Neural cell (in vitro differentiated cells): ENCODE measurements around the gene ICAM3. TPM values are rescaled to one million over a fixed set of nuclear protein-coding genes. Genes with fewer than 3 reads are reported as not detected.
A peak's percentile ranks its signal among the peaks of the same experiment; 100 is the strongest.

Experiments
- H2AFZ ChIP-seq: fragments of 200-600, 300-800 bp; sonication (generic), shearing (Covaris generic); 2 replicates; pipeline ENCODE4 v1.6.0; 2014; ENCODE audit warnings: low read depth, mild to moderate bottlenecking, antibody characterized with exemption, low read length, moderate library complexity
- H3F3A ChIP-seq: fragments of 200-600 bp; shearing (Covaris generic); 2 replicates; pipeline ENCODE4 v1.6.1; 2016; ENCODE audit warnings: mild to moderate bottlenecking, moderate library complexity, mixed read lengths, antibody characterized with exemption, low read length; ENCODE audit not compliant: insufficient read depth, poor library complexity, severe bottlenecking
- H3K27ac ChIP-seq: fragments of 200-600, 300-800 bp; sonication (generic), shearing (Covaris generic); 2 replicates; pipeline ENCODE4 v1.5.1; 2014; ENCODE audit warnings: mild to moderate bottlenecking, low read length, moderate library complexity
- H3K27me3 ChIP-seq: fragments of 300-800, 200-600 bp; sonication (generic), shearing (Covaris generic); 2 replicates; pipeline ENCODE4 v1.6.0; 2014; ENCODE audit warnings: mild to moderate bottlenecking, low read depth, low read length, moderate library complexity; ENCODE audit not compliant: insufficient read depth
- H3K36me3 ChIP-seq: fragments of 300-800, 200-600 bp; sonication (generic), shearing (Covaris generic); 2 replicates; pipeline ENCODE4 v1.5.1; 2014; ENCODE audit warnings: mild to moderate bottlenecking, antibody characterized with exemption, low read length, moderate library complexity; ENCODE audit not compliant: insufficient read depth
- H3K4me2 ChIP-seq: fragments of 300-800, 200-600 bp; sonication (generic), shearing (Covaris generic); 2 replicates; pipeline ENCODE4 v1.6.0; 2014; ENCODE audit warnings: mild to moderate bottlenecking, low read length
- H3K4me3 ChIP-seq: fragments of 300-800, 200-600 bp; sonication (generic), shearing (Covaris generic); 2 replicates; pipeline ENCODE4 v1.5.1; 2014; ENCODE audit warnings: mild to moderate bottlenecking, low read length, moderate library complexity
- H3K79me2 ChIP-seq: fragments of 200-600 bp; shearing (Covaris generic); replicated peaks from 2 replicates; pipeline ENCODE4 v1.6.0; 2014; ENCODE audit warnings: mild to moderate bottlenecking, low read length, moderate library complexity; ENCODE audit not compliant: insufficient read depth
- H3K9ac ChIP-seq: fragments of 300-800, 200-600 bp; sonication (generic), shearing (Covaris generic); 2 replicates; pipeline ENCODE4 v1.6.1; 2016; ENCODE audit warnings: mild to moderate bottlenecking, low read length, mixed read lengths
- H3K9me2 ChIP-seq: fragments of 200-600 bp; shearing (Covaris generic); 2 replicates; pipeline ENCODE4 v1.6.1; 2016; ENCODE audit warnings: mild to moderate bottlenecking, low read length, mixed read lengths; ENCODE audit not compliant: insufficient read depth
- H3K9me3 ChIP-seq: fragments of 200-600, 300-800 bp; sonication (generic), shearing (Covaris generic); 2 replicates; pipeline ENCODE4 v1.6.1; 2016; ENCODE audit warnings: mild to moderate bottlenecking, mixed run types, low read length, moderate library complexity, mixed read lengths
- H4K20me1 ChIP-seq: fragments of 200-600 bp; shearing (Covaris generic); 2 replicates; pipeline ENCODE4 v1.6.1; 2016; ENCODE audit warnings: mild to moderate bottlenecking, mixed run types; ENCODE audit not compliant: insufficient read depth
- CTCF ChIP-seq: fragments of 450-650 bp; IDR thresholded peaks from 2 replicates; pipeline ENCODE4 v1.5.1; 2014; ENCODE audit warnings: antibody characterized with exemption, mild to moderate bottlenecking, moderate library complexity; ENCODE audit not compliant: poor library complexity, severe bottlenecking
- EP300 ChIP-seq: fragments of 450-650 bp; conservative IDR thresholded peaks from 2 replicates; pipeline ENCODE4 v1.6.1; 2014; ENCODE audit warnings: antibody characterized with exemption, mild to moderate bottlenecking, moderate library complexity; ENCODE audit not compliant: poor library complexity, severe bottlenecking
- EZH2 ChIP-seq: fragments of 200-600, 300-800 bp; shearing (Covaris generic), sonication (generic); IDR thresholded peaks from 2 replicates; pipeline ENCODE4 v1.6.1; 2014; ENCODE audit warnings: antibody characterized with exemption, low read length, borderline replicate concordance, mild to moderate bottlenecking; ENCODE audit not compliant: insufficient read depth, poor library complexity, severe bottlenecking
- MXI1 ChIP-seq: fragments of 450-650 bp; conservative IDR thresholded peaks from 2 replicates; pipeline ENCODE4 v1.6.1; 2014; ENCODE audit warnings: antibody characterized with exemption, mild to moderate bottlenecking; ENCODE audit not compliant: poor library complexity, severe bottlenecking
- POLR2AphosphoS5 ChIP-seq: IDR thresholded peaks from 2 replicates; pipeline ENCODE4 v1.6.1; 2012
- RAD21 ChIP-seq: fragments of 450-650 bp; conservative IDR thresholded peaks from 2 replicates; pipeline ENCODE4 v1.6.1; 2014; ENCODE audit warnings: antibody characterized with exemption, mild to moderate bottlenecking, moderate library complexity
- SMC3 ChIP-seq: fragments of 450-650 bp; conservative IDR thresholded peaks from 2 replicates; pipeline ENCODE4 v1.6.1; 2014; ENCODE audit warnings: antibody characterized with exemption, mild to moderate bottlenecking, moderate library complexity; ENCODE audit not compliant: poor library complexity
- TAF1 ChIP-seq: IDR thresholded peaks from 2 replicates; pipeline ENCODE4 v1.6.1; 2012; ENCODE audit warnings: low read depth
- polyA plus RNA-seq: library from polyadenylated mRNA; depleted of rRNA; stranded (reverse); fragments of >200 nt; gene quantifications from 2 replicates; pipeline ENCODE4 v1.2.3, GENCODE V29; 2014

Gene ICAM3
- polyA plus RNA-seq, 1 donor from 2014 or later = 0.53 TPM

GRCh38 chr19:10290357-10290875 is 49.0 kb downstream of the ICAM3 start:
- Histone ChIP-seq H3K9ac (peak overlapping the region; percentile 36), H3K27me3 (peaks cover 100% of the 10 kb centered on the region), H4K20me1 (no peaks in the 10 kb centered on the region), H3F3A (no peaks in the 10 kb centered on the region), H3K9me3 (no peaks in the 10 kb centered on the region), H3K4me3 (peak overlapping the region; percentile 66), H3K79me2 (no peaks in the 10 kb centered on the region), H3K9me2 (no peaks in the 10 kb centered on the region), H3K4me2 (peak overlapping the region; percentile 19), H3K27ac (no peak overlapping the region), H3K36me3 (no peaks in the 10 kb centered on the region), H2AFZ (peak overlapping the region; percentile 8)
- TF ChIP-seq POLR2AphosphoS5 (no peak), SMC3 (no peak), EZH2 (no peak), MXI1 (no peak), CTCF (no peak), RAD21 (no peak), EP300 (no peak)

- Histone ChIP-seq H3K9ac (peak within 1 kb of the TSS; percentile 36), H2AFZ (peak within 1 kb of the TSS; percentile 8)
Observed at GRCh38 chr19:10289836-10290356, 49.5 kb downstream of the ICAM3 start, which contains the start of gene ICAM5. Gene ICAM5, plus strand, starts transcription at chr19:10289952. Its CDS starts 92 bp downstream, at chr19:10290044.

More at GRCh38 chr19:10289836-10290356, 49.5 kb downstream of the ICAM3 start, which contains the start of gene ICAM5:
- H3K27me3 ChIP-seq = peaks cover 97% of the 10 kb centered on the region
- no peaks in the 10 kb centered on the region for H3K79me2 ChIP-seq
- H3K27ac ChIP-seq = no peak within 1 kb of the TSS
- H3K4me2 ChIP-seq = peak within 1 kb of the TSS; percentile 52
- TF ChIP-seq CTCF = no peak
- no peak for TF ChIP-seq TAF1
- no peak for TF ChIP-seq EP300
- peak; percentile 28 for TF ChIP-seq EZH2
- no peak for TF ChIP-seq MXI1
- H3K9me2 ChIP-seq = no peaks in the 10 kb centered on the region
- no peaks in the 10 kb centered on the region for H3K36me3 ChIP-seq
- peak within 1 kb of the TSS; percentile 66 for H3K4me3 ChIP-seq
- no peaks in the 10 kb centered on the region for H3K9me3 ChIP-seq
- H4K20me1 ChIP-seq = no peaks in the 10 kb centered on the region
- H3F3A ChIP-seq = no peaks in the 10 kb centered on the region
